ENCODE results near the gene DDR2.

DDR2 gene

GRCh38 chr1:162654915-162655620 is 22.8 kb downstream of the DDR2 start:
- in situ Hi-C loops (cut with HindIII; ENCODE audit: low sequenced_read_pairs) = no loop called here
- TF ChIP-seq, protein P1, sequence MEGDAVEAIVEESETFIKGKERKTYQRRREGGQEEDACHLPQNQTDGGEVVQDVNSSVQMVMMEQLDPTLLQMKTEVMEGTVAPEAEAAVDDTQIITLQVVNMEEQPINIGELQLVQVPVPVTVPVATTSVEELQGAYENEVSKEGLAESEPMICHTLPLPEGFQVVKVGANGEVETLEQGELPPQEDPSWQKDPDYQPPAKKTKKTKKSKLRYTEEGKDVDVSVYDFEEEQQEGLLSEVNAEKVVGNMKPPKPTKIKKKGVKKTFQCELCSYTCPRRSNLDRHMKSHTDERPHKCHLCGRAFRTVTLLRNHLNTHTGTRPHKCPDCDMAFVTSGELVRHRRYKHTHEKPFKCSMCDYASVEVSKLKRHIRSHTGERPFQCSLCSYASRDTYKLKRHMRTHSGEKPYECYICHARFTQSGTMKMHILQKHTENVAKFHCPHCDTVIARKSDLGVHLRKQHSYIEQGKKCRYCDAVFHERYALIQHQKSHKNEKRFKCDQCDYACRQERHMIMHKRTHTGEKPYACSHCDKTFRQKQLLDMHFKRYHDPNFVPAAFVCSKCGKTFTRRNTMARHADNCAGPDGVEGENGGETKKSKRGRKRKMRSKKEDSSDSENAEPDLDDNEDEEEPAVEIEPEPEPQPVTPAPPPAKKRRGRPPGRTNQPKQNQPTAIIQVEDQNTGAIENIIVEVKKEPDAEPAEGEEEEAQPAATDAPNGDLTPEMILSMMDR (IDR thresholded peaks at IDR 0.05; ENCODE audit: low read depth, low read length) = no peak
- H3K4me3 ChIP-seq (ENCODE audit: low read depth, low read length) = no peak overlapping the region

DNA sequence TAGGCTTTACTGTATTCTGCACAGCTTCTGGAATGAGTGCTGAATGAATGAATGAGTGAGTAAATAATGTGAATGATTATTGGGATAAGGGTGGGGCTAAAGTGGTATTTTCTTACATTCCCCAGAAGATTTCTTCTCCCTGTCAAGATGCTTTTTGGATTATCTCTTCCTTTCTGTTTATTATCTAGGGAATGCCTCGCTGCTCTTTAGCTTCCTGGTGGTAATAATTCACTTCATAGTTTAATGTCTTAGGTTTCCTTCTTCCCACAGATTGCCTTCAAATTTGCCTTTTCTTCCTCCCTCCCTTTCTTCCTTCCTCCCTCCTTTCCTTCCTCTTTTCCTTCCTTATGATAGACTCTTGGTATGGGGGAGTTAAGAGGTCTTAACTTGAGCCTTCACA is 24.0 kb downstream of the DDR2 start:
- H3K4me3 ChIP-seq (ENCODE audit: low read depth, low read length) = no peak overlapping the region
- TF ChIP-seq, protein P1 (IDR thresholded peaks at IDR 0.05; ENCODE audit: low read depth, low read length) = no peak
- no peak for DNase-seq (ENCODE audit: low read depth, low spot score)
- in situ Hi-C loops (cut with HindIII; ENCODE audit: low sequenced_read_pairs) = no loop called here

More at GRCh38 chr1:162654915-162655620, 22.8 kb downstream of the DDR2 start:
- DNase-seq (ENCODE audit: low read depth, low spot score) = no peak

DNA sequence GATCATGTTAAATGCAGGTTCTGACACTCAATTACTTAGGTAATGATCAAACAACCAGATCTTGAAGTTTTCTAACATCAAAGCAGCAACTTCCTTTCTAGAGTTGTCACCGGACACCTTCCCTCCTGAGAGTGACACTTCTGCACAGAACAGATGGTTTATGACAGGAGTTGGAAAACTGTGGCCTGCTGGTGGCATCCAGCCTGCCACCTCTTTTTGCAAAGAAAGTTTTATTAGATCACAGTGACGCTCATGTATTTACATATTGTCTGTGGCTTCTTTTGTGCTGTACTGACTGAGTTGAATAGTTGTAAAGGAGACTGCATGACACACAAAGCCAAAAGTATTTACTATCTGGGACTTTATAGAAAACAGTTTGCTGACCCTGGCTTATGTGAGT is 28.3 kb downstream of the DDR2 start:
- TF ChIP-seq, protein P1 (IDR thresholded peaks at IDR 0.05; ENCODE audit: low read depth, low read length) = no peak
- no peak overlapping the region for H3K4me3 ChIP-seq (ENCODE audit: low read depth, low read length)
- in situ Hi-C loops (cut with HindIII; ENCODE audit: low sequenced_read_pairs) = no loop called here
- DNase-seq (ENCODE audit: low read depth, low spot score) = no peak

DNA sequence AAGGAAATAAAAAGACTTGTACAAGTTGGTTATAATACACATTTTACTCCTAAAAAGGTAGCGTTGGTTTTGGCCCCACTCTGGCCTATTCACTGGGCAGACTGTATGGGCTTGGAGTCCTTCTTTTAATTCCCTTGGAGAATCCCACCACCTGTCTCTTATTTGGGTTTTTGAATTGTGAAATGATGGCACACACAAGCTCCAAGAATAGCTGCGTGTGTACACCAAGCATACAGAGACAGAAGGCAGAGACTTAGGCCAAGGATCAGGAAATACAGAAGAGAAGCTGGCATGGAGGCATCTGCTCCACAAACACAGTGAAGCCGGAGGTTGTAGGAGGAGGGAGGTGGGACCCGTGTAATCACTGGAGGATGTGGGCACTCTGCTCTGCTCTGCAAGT is 29.1 kb downstream of the DDR2 start:
- in situ Hi-C loops (cut with HindIII; ENCODE audit: low sequenced_read_pairs) = no loop called here
- DNase-seq (ENCODE audit: low read depth, low spot score) = no peak
- TF ChIP-seq, protein P1 (IDR thresholded peaks at IDR 0.05; ENCODE audit: low read depth, low read length) = no peak
- H3K4me3 ChIP-seq (ENCODE audit: low read depth, low read length) = no peak overlapping the region

DNA sequence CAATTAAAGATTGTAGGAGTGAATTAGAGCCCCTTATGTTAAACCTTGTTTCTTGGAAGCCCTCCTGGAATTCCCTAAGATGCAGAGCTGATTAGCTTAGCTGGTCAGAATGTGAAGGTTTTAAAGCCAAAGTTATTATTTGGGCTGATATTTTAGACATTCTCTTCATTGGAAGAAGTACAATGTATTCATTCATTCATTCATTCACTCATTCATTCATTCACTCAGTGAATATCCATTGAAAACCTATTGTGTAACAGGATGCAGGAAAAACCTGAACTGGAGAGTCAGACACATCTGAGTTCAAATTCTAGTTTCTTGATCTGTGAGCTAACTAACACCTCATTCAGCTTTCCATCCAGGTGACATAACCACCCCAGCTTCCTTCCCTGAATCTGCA is 29.7 kb downstream of the DDR2 start:
- in situ Hi-C loops (cut with HindIII; ENCODE audit: low sequenced_read_pairs) = no loop called here

DNA sequence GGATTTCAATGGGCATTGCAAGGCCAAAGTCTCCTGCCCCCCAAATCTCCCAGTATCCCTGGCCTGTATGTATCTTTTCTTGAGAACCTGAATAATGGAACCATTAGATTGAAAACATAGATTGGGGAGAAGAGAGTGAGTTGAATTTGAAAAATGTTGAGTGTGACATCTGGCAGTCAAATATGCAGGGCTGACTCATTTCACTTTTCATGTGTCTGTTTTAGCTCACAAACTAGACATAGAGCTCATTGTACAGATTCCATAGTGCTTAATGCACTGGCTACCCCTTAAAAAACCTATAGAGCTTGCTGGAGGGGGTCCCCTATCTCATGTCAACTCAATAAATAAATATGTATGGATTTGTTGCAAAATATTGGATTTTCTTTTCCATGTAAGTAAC is 30.8 kb downstream of the DDR2 start:
- DNase-seq (ENCODE audit: low read depth, low spot score) = peak; percentile 23
- in situ Hi-C loops (cut with HindIII; ENCODE audit: low sequenced_read_pairs) = no loop called here
- TF ChIP-seq, protein P1 (IDR thresholded peaks at IDR 0.05; ENCODE audit: low read depth, low read length) = no peak
- no peak overlapping the region for H3K4me3 ChIP-seq (ENCODE audit: low read depth, low read length)

More for the DNA sequence above, 29.7 kb downstream of the DDR2 start:
- TF ChIP-seq, protein P1 (IDR thresholded peaks at IDR 0.05; ENCODE audit: low read depth, low read length) = no peak
- DNase-seq (ENCODE audit: low read depth, low spot score) = no peak
- H3K4me3 ChIP-seq (ENCODE audit: low read depth, low read length) = no peak overlapping the region
